ENCODE data around the gene MGLL. TPM values are rescaled to one million over a fixed set of nuclear protein-coding genes. Genes with fewer than 3 reads are reported as not detected.

Gene MGLL
- total and polyA plus RNA-seq, 9 of the 15 experiments (the other 6 are each of a cell fraction or from before 2014, with no cell fraction given) = 0.12 to 0.32 (median 0.18) TPM; not detected in 6

GRCh38 chr3:127821394-127821793, 921 bp downstream of the MGLL start:
- no peak overlapping the region for H3K4me2 ChIP-seq (ENCODE audit: insufficient read depth, low read length)
- no peak for FAIRE-seq
- BruUV-seq (replicated peaks) = no TSS peak
- POLR2A ChIA-PET = no interaction called here
- H2AFZ ChIP-seq (ENCODE audit: low read depth, low read length) = no peak overlapping the region
- no peaks in the 10 kb centered on the region for H3K79me2 ChIP-seq (ENCODE audit: control insufficient read depth, insufficient read depth, low read length)
- H4K20me1 ChIP-seq (replicated peaks; ENCODE audit: control insufficient read depth, insufficient read depth, low read length) = no peaks in the 10 kb centered on the region
- no peaks in the 10 kb centered on the region for H3K9me1 ChIP-seq (ENCODE audit: control insufficient read depth, insufficient read depth, low read length)
- no peaks in the 10 kb centered on the region for H3K36me3 ChIP-seq (ENCODE audit: control insufficient read depth, insufficient read depth, low read length)
- H3K4me1 ChIP-seq (replicated peaks in 1 of 2; ENCODE audit: control insufficient read depth in 2 of 2, insufficient read depth in 2 of 2, low read length in 2 of 2) = peaks cover 0 to 9% of the 10 kb centered on the region in 2 experiments; a peak in 2 of 5 replicates
- H3K9ac ChIP-seq (ENCODE audit: insufficient read depth in 1 of 2, low read depth in 2 of 2, low read length in 2 of 2) = no peak overlapping the region
- intact Hi-C loops (cut with micrococcal nuclease) (no loop called here), in situ Hi-C loops (cut with MboI) (no loop called here)
- H3K27ac ChIP-seq (ENCODE audit: extremely low read depth, low read depth, low read length) = no peak overlapping the region
- TF ChIP-seq CCAR2 (IDR thresholded peaks at IDR 0.05; ENCODE audit: low read depth, low read length) (no peak), NBN (IDR thresholded peaks at IDR 0.05; ENCODE audit: low read depth) (no peak), IRF9 (tag; IDR thresholded peaks at IDR 0.05) (no peak), MTA1 (IDR thresholded peaks at IDR 0.05; ENCODE audit: borderline replicate concordance) (no peak), MED1 (CRISPR knock-in tag; IDR thresholded peaks at IDR 0.05; ENCODE audit: borderline replicate concordance) (no peak), WHSC1 (IDR thresholded peaks at IDR 0.05; ENCODE audit: low read length) (no peak), CREM (IDR thresholded peaks at IDR 0.05; ENCODE audit: low read depth) (no peak)
- TF ChIP-seq, protein P1, sequence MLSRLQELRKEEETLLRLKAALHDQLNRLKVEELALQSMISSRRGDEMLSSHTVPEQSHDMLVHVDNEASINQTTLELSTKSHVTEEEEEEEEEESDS (CRISPR knock-in tag; IDR thresholded peaks at IDR 0.05) = no peak
- no peaks in the 10 kb centered on the region for H3K9me3 ChIP-seq (replicated peaks; ENCODE audit: control insufficient read depth, insufficient read depth, low read depth, low read length)
- no peak for ATAC-seq
- peak in 2 of 4 experiments; percentile 23 to 29 for DNase-seq (ENCODE audit: extremely low read depth in 1 of 4, low spot score in 3 of 4)
- 5% methylated on average over 8 of the region's 8 CpGs for WGBS (ENCODE audit: insufficient coverage, low coverage, missing lambda C conversion rate)
- H3K4me3 ChIP-seq = no peak overlapping the region
- peaks cover 22 to 52% of the 10 kb centered on the region in 2 experiments for H3K27me3 ChIP-seq (ENCODE audit: control insufficient read depth in 2 of 2, insufficient read depth in 2 of 2, low read length in 2 of 2)
- CTCF ChIA-PET (ENCODE audit: low intra/inter-chr PET ratio) = no interaction called here
